ENCODE data around the gene FSHR. TPM values are rescaled to one million over a fixed set of nuclear protein-coding genes. Genes with fewer than 3 reads are reported as not detected.

FSHR gene
- polyA plus RNA-seq, 1 donor, result not detected

- Histone ChIP-seq H3K4me3 (ENCODE audit: low read length) (no peak overlapping the region), H3K27ac (ENCODE audit: low read length) (no peak overlapping the region), H3K9me3 (ENCODE audit: control insufficient read depth, low read depth, low read length) (peaks cover 3% of the 10 kb centered on the region), H3K4me1 (ENCODE audit: control insufficient read depth, insufficient read depth, low read length) (no peaks in the 10 kb centered on the region), H3K36me3 (ENCODE audit: control insufficient read depth, insufficient read depth, low read length) (no peaks in the 10 kb centered on the region), H3K27me3 (ENCODE audit: control insufficient read depth, insufficient read depth, low read length) (no peaks in the 10 kb centered on the region)
- WGBS (ENCODE audit: insufficient coverage, low lambda C conversion rate), result 33% methylated on average over 1 of the region's 1 CpG
- no peak for DNase-seq
Observed at GRCh38 chr2:49069829-49070228, 84.5 kb downstream of the FSHR start.

GRCh38 chr2:49068613-49069012, 85.7 kb downstream of the FSHR start:
- Histone ChIP-seq H3K4me3 (ENCODE audit: low read length) (no peak overlapping the region), H3K27me3 (ENCODE audit: control insufficient read depth, insufficient read depth, low read length) (no peaks in the 10 kb centered on the region), H3K9me3 (ENCODE audit: control insufficient read depth, low read depth, low read length) (peaks cover 2% of the 10 kb centered on the region), H3K4me1 (ENCODE audit: control insufficient read depth, insufficient read depth, low read length) (no peaks in the 10 kb centered on the region), H3K27ac (ENCODE audit: low read length) (no peak overlapping the region), H3K36me3 (ENCODE audit: control insufficient read depth, insufficient read depth, low read length) (no peaks in the 10 kb centered on the region)
- no peak for DNase-seq

- WGBS (ENCODE audit: insufficient coverage, low lambda C conversion rate), result 67% methylated on average over 1 of the region's 2 CpGs
- H3K4me3 ChIP-seq (ENCODE audit: low read length), result no peak overlapping the region
- no peaks in the 10 kb centered on the region for H3K4me1 ChIP-seq (ENCODE audit: control insufficient read depth, insufficient read depth, low read length)
- DNase-seq, result no peak
- H3K27ac ChIP-seq (ENCODE audit: low read length), result no peak overlapping the region
- no peaks in the 10 kb centered on the region for H3K27me3 ChIP-seq (ENCODE audit: control insufficient read depth, insufficient read depth, low read length)
- H3K36me3 ChIP-seq (ENCODE audit: control insufficient read depth, insufficient read depth, low read length), result no peaks in the 10 kb centered on the region
- H3K9me3 ChIP-seq (ENCODE audit: control insufficient read depth, low read depth, low read length), result no peaks in the 10 kb centered on the region
Observed at GRCh38 chr2:49067971-49068370, 86.3 kb downstream of the FSHR start.

GRCh38 chr2:49053156-49053555, 101.2 kb downstream of the FSHR start:
- H3K27ac ChIP-seq (ENCODE audit: low read length), result no peak overlapping the region
- no peak overlapping the region for H3K4me3 ChIP-seq (ENCODE audit: low read length)
- H3K4me1 ChIP-seq (ENCODE audit: control insufficient read depth, insufficient read depth, low read length), result peaks cover 6% of the 10 kb centered on the region
- peaks cover 3% of the 10 kb centered on the region for H3K27me3 ChIP-seq (ENCODE audit: control insufficient read depth, insufficient read depth, low read length)
- 50% methylated on average over 1 of the region's 2 CpGs for WGBS (ENCODE audit: insufficient coverage, low lambda C conversion rate)
- no peak for DNase-seq
- H3K36me3 ChIP-seq (ENCODE audit: control insufficient read depth, insufficient read depth, low read length), result no peaks in the 10 kb centered on the region
- H3K9me3 ChIP-seq (ENCODE audit: control insufficient read depth, low read depth, low read length), result peaks cover 6% of the 10 kb centered on the region

GRCh38 chr2:49050265-49050664, 104.0 kb downstream of the FSHR start:
- H3K27ac ChIP-seq (ENCODE audit: low read length), result no peak overlapping the region
- H3K4me1 ChIP-seq (ENCODE audit: control insufficient read depth, insufficient read depth, low read length), result peaks cover 6% of the 10 kb centered on the region
- H3K9me3 ChIP-seq (ENCODE audit: control insufficient read depth, low read depth, low read length), result peaks cover under 1% of the 10 kb centered on the region
- H3K27me3 ChIP-seq (ENCODE audit: control insufficient read depth, insufficient read depth, low read length), result peaks cover 8% of the 10 kb centered on the region
- H3K4me3 ChIP-seq (ENCODE audit: low read length), result no peak overlapping the region
- no peaks in the 10 kb centered on the region for H3K36me3 ChIP-seq (ENCODE audit: control insufficient read depth, insufficient read depth, low read length)
- DNase-seq, result no peak

- H3K9me3 ChIP-seq (ENCODE audit: control insufficient read depth, low read depth, low read length), result no peaks in the 10 kb centered on the region
- peak; percentile 13 to 51 for DNase-seq
- peaks cover 8% of the 10 kb centered on the region for H3K27me3 ChIP-seq (ENCODE audit: control insufficient read depth, insufficient read depth, low read length)
- peaks cover 6% of the 10 kb centered on the region for H3K4me1 ChIP-seq (ENCODE audit: control insufficient read depth, insufficient read depth, low read length)
- no CpG with 5 or more reads among the region's 1 CpG for WGBS (ENCODE audit: insufficient coverage, low lambda C conversion rate)
- H3K4me3 ChIP-seq (ENCODE audit: low read length), result no peak overlapping the region
- H3K36me3 ChIP-seq (ENCODE audit: control insufficient read depth, insufficient read depth, low read length), result no peaks in the 10 kb centered on the region
- no peak overlapping the region for H3K27ac ChIP-seq (ENCODE audit: low read length)
Observed at GRCh38 chr2:49049161-49049560, 105.2 kb downstream of the FSHR start.

GRCh38 chr2:49045083-49045482, 109.2 kb downstream of the FSHR start:
- Histone ChIP-seq H3K36me3 (ENCODE audit: control insufficient read depth, insufficient read depth, low read length) (no peaks in the 10 kb centered on the region), H3K27me3 (ENCODE audit: control insufficient read depth, insufficient read depth, low read length) (peaks cover 8% of the 10 kb centered on the region), H3K4me3 (ENCODE audit: low read length) (no peak overlapping the region), H3K27ac (ENCODE audit: low read length) (no peak overlapping the region), H3K4me1 (ENCODE audit: control insufficient read depth, insufficient read depth, low read length) (peaks cover 6% of the 10 kb centered on the region), H3K9me3 (ENCODE audit: control insufficient read depth, low read depth, low read length) (no peaks in the 10 kb centered on the region)
- DNase-seq, result no peak
- no CpG with 5 or more reads among the region's 1 CpG for WGBS (ENCODE audit: insufficient coverage, low lambda C conversion rate)

GRCh38 chr2:49044350-49045079, 109.8 kb downstream of the FSHR start:
- H3K9me3 ChIP-seq (ENCODE audit: control insufficient read depth, low read depth, low read length), result no peaks in the 10 kb centered on the region

GRCh38 chr2:49043405-49043982, 110.8 kb downstream of the FSHR start:
- H3K9me3 ChIP-seq (ENCODE audit: control insufficient read depth, low read depth, low read length), result no peaks in the 10 kb centered on the region
- H3K27me3 ChIP-seq (ENCODE audit: control insufficient read depth, insufficient read depth, low read length), result peaks cover 8% of the 10 kb centered on the region
- 91% methylated on average over 1 of the region's 5 CpGs for whole genome bisulfite sequencing (ENCODE audit: insufficient coverage, low lambda C conversion rate)
- no peak overlapping the region for H3K27ac ChIP-seq (ENCODE audit: low read length)
- no peaks in the 10 kb centered on the region for H3K36me3 ChIP-seq (ENCODE audit: control insufficient read depth, insufficient read depth, low read length)
- H3K4me3 ChIP-seq (ENCODE audit: low read length), result no peak overlapping the region
- H3K4me1 ChIP-seq (ENCODE audit: control insufficient read depth, insufficient read depth, low read length), result peaks cover 3% of the 10 kb centered on the region
- DNase-seq, result no peak

More at GRCh38 chr2:49044350-49045079, 109.8 kb downstream of the FSHR start:
- Histone ChIP-seq H3K27ac (ENCODE audit: low read length) (no peak overlapping the region), H3K4me1 (ENCODE audit: control insufficient read depth, insufficient read depth, low read length) (peaks cover 6% of the 10 kb centered on the region), H3K27me3 (ENCODE audit: control insufficient read depth, insufficient read depth, low read length) (peaks cover 8% of the 10 kb centered on the region), H3K4me3 (ENCODE audit: low read length) (no peak overlapping the region), H3K36me3 (ENCODE audit: control insufficient read depth, insufficient read depth, low read length) (no peaks in the 10 kb centered on the region)
- WGBS (ENCODE audit: insufficient coverage, low lambda C conversion rate), result no CpG with 5 or more reads among the region's 1 CpG
- DNase-seq, result peak in 1 of 2 donors; percentile 16

GRCh38 chr2:49042488-49042887, 111.8 kb downstream of the FSHR start:
- Histone ChIP-seq H3K27me3 (ENCODE audit: control insufficient read depth, insufficient read depth, low read length) (peaks cover 6% of the 10 kb centered on the region), H3K4me3 (ENCODE audit: low read length) (no peak overlapping the region), H3K36me3 (ENCODE audit: control insufficient read depth, insufficient read depth, low read length) (no peaks in the 10 kb centered on the region), H3K4me1 (ENCODE audit: control insufficient read depth, insufficient read depth, low read length) (no peaks in the 10 kb centered on the region), H3K9me3 (ENCODE audit: control insufficient read depth, low read depth, low read length) (no peaks in the 10 kb centered on the region), H3K27ac (ENCODE audit: low read length) (no peak overlapping the region)
- DNase-seq, result no peak
- no CpG with 5 or more reads among the region's 1 CpG for WGBS (ENCODE audit: insufficient coverage, low lambda C conversion rate)

- H3K27me3 ChIP-seq (ENCODE audit: control insufficient read depth, insufficient read depth, low read length), result peaks cover 2% of the 10 kb centered on the region
- no peaks in the 10 kb centered on the region for H3K9me3 ChIP-seq (ENCODE audit: control insufficient read depth, low read depth, low read length)
- WGBS (ENCODE audit: insufficient coverage, low lambda C conversion rate), result no CpG with 5 or more reads among the region's 4 CpGs
- H3K27ac ChIP-seq (ENCODE audit: low read length), result no peak overlapping the region
- DNase-seq, result no peak
- no peak overlapping the region for H3K4me3 ChIP-seq (ENCODE audit: low read length)
- H3K36me3 ChIP-seq (ENCODE audit: control insufficient read depth, insufficient read depth, low read length), result no peaks in the 10 kb centered on the region
- no peaks in the 10 kb centered on the region for H3K4me1 ChIP-seq (ENCODE audit: control insufficient read depth, insufficient read depth, low read length)
Observed at GRCh38 chr2:49041061-49041460, 113.3 kb downstream of the FSHR start.
